IMR-90 (cell line): ENCODE measurements around the gene DNAJC4. TPM values are rescaled to one million over a fixed set of nuclear protein-coding genes. Genes with fewer than 3 reads are reported as not detected.
A peak's percentile ranks its signal among the peaks of the same experiment; 100 is the strongest.

ENCODE experiments used
- CHD1 ChIP-seq: IDR thresholded peaks from 2 replicates; pipeline ENCODE4 v1.6.1; 2012; ENCODE audit warnings: low read depth, low read length, improper control_type of control experiment
- RFX5 ChIP-seq: IDR thresholded peaks from 2 replicates; pipeline ENCODE4 v1.8.0; 2012; ENCODE audit warnings: low read depth, mild to moderate bottlenecking, low read length, moderate library complexity
- polyA plus RNA-seq, 3 experiments: library from polyadenylated mRNA; depleted of rRNA; stranded (reverse); fragments of >200 nt; gene quantifications; 2 replicates each; pipeline ENCODE4 v1.2.3, GENCODE V29; 2012; ENCODE audit warnings: low replicate concordance in 1 of 3
- total RNA-seq: library from RNA; depleted of rRNA; stranded (reverse); fragments of >200 nt; gene quantifications from 2 replicates; pipeline ENCODE4 v1.2.3, GENCODE V29; 2012
- TF ChIP-seq, protein P1 (sequence below): fragments of 150-350 bp; IDR thresholded peaks from 2 replicates; pipeline ENCODE4 v1.6.1; 2017; ENCODE audit warnings: mild to moderate bottlenecking, antibody characterized with exemption, low read length, low read depth

Gene DNAJC4
- total and polyA plus RNA-seq, 2 of the 4 experiments (the other 2 are of a cell fraction) = 2.2 to 22.8 TPM

DNA sequence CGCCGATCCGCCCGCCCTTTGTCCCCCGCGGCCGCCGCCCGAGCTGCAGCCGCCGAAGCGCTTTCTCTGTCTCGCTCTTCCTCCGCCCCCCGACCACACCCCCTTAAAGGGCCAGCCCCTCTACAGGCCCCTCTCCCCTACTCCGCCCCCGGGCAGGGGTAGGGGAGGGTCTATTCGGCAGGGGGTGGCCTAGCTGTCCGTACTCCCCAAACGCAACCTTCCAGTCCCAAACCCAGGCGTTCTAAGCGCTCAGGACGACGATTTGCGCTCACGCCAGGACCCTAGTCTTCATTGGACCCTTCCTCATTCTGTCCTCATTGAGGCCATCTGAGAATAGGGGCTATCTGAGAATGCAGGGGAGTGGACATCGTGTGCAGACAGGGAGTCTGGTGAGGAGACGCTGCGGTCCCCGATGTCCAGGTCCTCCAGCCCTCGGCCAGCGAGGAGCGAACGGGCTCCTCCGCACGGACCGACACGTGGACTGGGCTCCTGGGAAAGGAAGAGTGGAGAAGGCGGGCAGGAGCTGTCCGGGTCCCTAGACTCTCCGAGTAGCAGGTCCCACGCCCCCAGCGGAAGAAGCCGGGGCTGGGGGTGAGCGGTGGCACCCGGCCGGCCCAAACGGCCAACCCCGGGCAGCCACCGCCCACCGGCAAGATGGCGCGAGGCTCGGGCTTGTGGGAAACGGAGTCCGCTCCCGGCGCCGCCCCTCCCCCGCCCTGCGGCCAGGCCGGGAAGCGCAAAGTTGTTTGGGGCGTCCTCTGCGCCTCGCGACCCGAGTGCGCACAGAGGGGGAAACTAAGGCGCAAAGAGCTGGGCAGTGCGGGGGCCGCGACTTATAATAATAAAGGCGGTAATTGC is 16.8 kb downstream of the DNAJC4 start, which contains the start of gene PPP1R14B (continued):
- TF ChIP-seq, protein P1, sequence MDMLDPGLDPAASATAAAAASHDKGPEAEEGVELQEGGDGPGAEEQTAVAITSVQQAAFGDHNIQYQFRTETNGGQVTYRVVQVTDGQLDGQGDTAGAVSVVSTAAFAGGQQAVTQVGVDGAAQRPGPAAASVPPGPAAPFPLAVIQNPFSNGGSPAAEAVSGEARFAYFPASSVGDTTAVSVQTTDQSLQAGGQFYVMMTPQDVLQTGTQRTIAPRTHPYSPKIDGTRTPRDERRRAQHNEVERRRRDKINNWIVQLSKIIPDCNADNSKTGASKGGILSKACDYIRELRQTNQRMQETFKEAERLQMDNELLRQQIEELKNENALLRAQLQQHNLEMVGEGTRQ = peak; percentile 51; the same call in 1 of the 2 replicates
- TF ChIP-seq CHD1 (no peak), RFX5 (no peak)
